GM12872 (cell line): Measurements from ENCODE around the gene PLEKHA6.

Source experiments
- TF ChIP-seq, protein P1 (sequence below): IDR thresholded peaks from 3 replicates; pipeline ENCODE4 v1.5.1; 2011; ENCODE audit warnings: low read depth, mild to moderate bottlenecking, low read length, moderate library complexity; ENCODE audit not compliant: insufficient read depth

PLEKHA6 gene

DNA sequence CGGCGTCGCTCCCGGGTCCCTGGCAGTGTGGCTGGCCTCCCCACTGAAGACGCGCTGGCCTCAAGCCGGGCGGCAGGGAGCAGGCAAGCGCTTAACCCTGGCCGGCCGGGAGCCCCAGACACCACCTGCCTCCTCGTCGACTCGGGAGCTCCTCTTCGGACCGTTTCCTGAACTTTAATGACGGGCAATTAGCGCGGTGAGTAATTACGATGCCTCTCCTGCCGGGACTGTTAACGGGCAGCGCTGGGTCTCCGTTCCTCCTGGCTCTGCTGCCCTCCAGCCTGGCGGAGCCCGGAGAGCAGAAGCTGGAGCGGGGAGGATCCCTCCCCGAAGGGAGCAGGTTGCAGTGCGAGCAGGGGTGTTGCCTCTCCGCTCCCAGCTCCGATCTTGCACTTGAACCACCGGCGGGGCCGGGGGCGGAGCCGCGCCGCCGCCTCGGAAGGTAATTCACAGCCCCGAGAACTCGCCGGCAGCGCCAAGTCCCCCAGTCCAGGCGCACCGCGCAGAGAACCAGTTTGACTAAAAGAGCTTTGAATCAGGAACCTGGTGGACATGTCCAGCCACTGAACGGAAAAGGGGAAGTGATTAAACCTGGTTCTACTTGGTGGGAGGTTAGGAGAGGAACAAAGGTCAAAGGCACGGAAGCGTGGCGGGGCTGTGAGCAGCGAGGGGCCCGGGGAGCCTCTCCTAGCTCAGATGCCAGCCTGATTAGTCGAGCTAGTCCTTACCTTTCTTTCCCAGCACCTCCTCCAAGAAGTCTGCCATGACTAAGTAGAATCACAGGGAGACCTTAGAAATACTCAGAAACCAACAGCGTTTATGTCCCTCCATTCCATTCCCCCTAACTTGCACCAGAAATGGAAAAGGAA lies 18.3 kb upstream of the PLEKHA6 start:
- TF ChIP-seq, protein P1, sequence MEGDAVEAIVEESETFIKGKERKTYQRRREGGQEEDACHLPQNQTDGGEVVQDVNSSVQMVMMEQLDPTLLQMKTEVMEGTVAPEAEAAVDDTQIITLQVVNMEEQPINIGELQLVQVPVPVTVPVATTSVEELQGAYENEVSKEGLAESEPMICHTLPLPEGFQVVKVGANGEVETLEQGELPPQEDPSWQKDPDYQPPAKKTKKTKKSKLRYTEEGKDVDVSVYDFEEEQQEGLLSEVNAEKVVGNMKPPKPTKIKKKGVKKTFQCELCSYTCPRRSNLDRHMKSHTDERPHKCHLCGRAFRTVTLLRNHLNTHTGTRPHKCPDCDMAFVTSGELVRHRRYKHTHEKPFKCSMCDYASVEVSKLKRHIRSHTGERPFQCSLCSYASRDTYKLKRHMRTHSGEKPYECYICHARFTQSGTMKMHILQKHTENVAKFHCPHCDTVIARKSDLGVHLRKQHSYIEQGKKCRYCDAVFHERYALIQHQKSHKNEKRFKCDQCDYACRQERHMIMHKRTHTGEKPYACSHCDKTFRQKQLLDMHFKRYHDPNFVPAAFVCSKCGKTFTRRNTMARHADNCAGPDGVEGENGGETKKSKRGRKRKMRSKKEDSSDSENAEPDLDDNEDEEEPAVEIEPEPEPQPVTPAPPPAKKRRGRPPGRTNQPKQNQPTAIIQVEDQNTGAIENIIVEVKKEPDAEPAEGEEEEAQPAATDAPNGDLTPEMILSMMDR, result no peak

GRCh38 chr1:204376919-204377799 lies 17.4 kb upstream of the PLEKHA6 start:
- TF ChIP-seq, protein P1, result no peak

GRCh38 chr1:204376465-204376864 lies 16.7 kb upstream of the PLEKHA6 start:
- TF ChIP-seq, protein P1, result no peak

- TF ChIP-seq, protein P1, result no peak
These were observed 14.2 kb upstream of the PLEKHA6 start for GRCh38 chr1:204373911-204374310.

DNA sequence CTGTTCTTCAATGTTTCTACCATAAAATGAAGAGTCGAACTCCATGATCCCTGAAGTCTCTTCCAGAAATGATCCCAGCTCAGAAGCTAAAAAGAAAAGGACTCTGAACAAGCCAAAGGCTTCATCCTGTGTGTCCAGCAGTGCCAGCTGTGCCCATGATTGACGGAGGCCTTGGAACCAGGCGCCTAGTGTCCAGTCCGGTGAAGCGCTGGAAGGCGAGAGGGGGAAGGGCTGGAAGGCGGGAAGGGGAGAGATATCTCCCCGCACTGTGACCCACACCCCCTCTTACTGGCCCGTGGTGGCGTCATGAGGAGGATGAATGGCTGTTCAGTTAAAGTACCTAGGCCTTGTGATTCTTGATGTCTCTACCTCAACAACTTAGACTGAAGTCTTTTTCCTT lies 10.4 kb upstream of the PLEKHA6 start:
- TF ChIP-seq, protein P1, result no peak

DNA sequence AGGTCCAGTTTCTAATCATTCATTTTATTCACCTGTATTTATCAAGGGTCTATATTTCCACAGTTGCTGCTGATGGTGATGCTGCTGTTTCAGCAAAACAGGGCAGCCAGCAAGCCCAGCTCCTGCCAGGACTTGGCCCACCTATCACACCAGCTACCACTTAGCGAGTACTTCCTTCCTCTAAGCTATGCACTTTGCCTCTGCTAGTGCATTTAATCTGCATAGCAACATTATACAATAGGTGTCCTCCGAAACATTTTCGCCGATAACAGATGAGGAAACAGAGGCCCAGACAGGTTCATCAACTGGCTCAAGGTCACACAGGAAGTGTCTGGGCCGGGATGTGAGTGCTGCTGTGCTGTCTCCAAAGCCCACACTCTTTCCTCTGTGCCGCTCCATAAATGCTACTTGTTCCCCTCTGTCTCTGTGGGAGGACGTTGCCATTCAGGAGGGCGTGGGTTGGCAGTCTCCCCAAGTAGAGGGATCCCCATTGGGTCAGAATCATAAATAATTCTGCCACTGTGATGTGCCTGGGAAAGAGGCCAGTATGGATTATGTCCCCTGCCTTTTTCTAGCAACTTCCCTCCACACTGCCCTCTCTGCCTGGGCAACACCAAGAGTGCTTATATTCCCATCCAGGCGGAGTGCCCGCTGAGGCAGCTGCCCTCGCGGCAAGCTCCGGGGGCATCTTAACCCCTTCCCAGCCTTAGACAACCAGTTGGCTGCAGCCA lies 9.4 kb upstream of the PLEKHA6 start:
- TF ChIP-seq, protein P1, result no peak

GRCh38 chr1:204367956-204368355 lies 8.2 kb upstream of the PLEKHA6 start:
- TF ChIP-seq, protein P1, result no peak
